Islet precursor cell (in vitro differentiated cells): ENCODE data around the gene SMKR1.
A peak's percentile ranks its signal among the peaks of the same experiment; 100 is the strongest.
"Not testable (repeated sequence)": the region's sequence is repeated elsewhere in the genome, so short reads cannot be mapped to it uniquely, and the experiment has no call there.

Experiments
- DNase-seq: peaks from one replicate; pipeline ENCODE4 v3.0.0-alpha.2; 2018

The SMKR1 gene

DNA sequence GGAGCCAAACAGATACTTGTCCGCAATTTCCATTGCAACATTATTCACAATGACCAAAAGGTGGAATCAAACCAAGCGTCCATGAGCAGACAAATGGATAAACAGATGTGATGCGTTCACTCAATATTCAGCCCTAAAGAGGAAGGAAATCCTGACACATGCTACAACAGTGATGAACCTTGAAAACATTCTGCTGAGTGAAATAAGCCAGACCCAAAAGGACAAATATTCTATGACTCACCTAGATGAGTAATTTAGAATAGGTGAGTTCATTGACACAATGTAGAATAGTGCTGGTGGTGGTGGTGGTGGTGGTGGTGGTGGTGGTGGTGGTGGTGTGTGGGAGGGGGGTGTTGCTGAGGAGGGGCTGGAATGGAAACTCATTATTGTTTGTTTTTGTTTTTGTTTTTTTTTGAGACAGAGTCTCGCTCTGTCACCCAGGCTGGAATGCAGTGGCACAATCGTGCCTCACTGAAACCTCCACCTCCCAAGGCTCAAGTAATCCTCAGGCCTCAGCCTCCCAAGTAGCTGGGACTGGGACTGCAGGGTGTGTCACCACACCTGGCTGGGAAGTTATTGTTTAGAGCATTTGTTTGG lies 28.6 kb downstream of the SMKR1 start:
- peak; percentile 67 for DNase-seq

DNA sequence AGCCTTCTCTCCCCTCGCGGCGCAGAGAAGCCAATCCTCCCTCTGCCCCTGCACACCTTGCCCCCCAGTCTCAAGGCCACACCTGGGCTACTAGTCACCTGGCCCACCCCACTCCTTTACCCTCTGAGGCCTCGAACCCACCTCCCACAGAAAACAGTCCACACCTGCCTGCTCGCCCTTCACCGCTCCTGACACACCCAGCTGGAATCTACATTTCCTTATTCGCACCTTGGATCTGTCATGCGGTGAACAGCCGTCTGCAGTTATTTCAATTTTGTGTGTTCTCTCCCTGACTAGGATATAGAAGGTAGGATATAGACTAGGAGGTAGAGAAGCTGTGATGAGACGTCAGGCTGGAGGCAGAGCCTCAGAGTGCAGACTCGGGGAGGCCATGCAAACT lies 29.4 kb downstream of the SMKR1 start:
- DNase-seq, result no peak

DNA sequence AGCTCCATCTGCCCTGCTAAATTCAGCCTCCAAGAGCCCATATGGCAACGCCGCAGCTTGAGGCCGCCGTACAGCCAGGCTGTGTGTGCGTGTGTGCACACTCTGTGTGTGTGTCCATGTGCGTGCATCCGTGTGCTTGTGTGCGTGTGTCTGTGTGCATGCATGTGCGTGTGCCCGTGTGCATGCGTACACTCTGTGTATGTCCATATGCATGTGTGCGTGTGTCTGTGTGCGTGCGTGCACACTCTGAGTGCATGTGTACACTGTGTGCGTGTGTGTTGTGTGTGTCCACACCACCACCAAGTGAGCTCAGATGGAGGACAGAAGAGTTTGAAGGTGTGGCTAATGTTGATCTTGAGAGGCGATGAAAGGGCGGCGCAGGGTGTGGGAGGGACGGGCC lies 30.0 kb downstream of the SMKR1 start:
- DNase-seq, result no peak

DNA sequence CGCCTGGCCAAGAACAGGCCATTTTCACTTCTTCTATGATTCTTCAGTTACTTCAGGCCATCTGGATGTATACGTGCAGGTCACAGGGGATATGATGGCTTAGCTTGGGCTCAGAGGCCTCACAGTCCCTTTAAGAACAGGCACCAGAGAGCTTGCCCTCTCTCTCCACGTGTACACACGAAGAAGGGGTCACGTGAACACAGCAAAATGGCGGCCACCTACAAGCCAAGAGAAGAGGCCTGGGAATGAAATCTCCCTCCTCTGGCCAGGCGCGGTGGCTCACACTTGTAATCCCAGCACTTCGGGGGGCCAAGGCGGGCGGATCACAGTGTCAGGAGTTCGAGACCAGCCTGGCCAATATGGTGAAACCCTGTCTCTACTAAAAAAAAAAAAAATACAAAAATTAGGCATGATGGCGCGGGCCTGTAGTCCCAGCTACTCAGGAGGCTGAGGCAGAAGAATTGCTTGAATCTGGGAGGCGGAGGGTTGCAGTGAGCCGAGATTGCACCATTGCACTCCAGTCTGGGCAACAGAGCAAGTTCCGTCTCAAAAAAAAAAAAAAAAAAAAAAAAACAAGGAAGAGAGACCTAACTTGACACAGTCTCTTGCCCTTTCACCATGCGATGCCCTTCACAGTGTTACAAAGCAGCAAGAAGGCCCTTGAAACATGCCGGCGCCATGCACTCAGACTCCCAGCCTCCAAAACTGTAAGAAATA lies 32.4 kb downstream of the SMKR1 start:
- DNase-seq, result not testable (repeated sequence)

DNA sequence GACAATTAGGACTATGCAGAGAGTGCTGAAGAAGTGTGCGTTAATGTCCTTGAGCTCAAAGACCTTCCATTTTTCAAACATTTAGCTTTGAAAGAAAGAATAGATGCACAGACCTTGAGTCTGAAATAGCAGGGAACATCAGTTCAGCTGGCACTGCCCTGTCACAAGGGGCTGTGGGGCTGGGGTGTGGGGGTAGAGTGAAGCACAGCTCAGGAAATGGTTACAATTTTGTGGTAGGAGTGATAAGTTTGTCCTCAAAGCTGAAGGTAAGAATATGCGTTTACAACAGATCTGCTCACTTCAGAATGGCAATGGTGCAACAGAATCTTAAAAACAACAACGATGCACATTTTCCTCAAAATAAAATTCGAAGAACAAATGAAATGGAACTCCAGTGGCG lies 33.6 kb downstream of the SMKR1 start:
- DNase-seq, result no peak

DNA sequence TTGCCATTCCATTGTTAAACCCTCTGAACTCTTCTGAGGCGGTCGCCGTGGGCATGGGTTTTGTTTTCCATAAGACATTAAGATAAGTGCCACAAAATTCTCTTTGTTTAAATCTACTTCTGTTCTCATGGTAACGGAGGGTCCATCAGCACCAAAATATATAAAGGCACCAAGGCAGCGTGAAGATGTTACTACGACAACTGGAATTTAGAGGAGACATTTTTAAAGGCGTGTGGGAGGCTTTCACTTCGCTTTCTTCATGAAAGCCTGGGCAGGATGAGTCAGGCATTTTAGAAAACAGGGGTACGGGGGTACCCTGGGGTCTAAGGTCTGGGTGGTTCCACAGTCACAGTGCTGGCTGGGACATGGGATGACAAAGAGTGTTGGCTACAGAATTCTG lies 34.0 kb downstream of the SMKR1 start:
- DNase-seq, result no peak

DNA sequence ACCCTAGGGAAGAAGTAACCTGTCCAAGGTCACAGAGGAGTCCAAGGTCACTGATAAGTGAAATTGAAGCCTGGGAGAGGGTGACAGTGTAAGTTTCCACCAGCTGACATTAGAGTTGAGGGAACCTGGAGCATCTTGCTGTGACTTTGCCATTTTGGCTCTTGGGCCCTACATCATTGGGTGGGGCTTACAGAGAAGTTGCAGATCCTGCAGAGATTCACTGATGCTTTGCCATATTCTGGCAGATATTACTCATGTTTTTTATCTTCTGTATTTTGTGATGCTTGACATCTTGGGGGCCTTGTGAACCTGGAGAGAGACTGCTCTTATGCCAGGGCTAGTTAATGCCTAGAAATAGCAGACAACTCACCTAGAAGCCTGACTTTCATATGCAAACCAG lies 36.5 kb downstream of the SMKR1 start:
- no peak for DNase-seq

DNA sequence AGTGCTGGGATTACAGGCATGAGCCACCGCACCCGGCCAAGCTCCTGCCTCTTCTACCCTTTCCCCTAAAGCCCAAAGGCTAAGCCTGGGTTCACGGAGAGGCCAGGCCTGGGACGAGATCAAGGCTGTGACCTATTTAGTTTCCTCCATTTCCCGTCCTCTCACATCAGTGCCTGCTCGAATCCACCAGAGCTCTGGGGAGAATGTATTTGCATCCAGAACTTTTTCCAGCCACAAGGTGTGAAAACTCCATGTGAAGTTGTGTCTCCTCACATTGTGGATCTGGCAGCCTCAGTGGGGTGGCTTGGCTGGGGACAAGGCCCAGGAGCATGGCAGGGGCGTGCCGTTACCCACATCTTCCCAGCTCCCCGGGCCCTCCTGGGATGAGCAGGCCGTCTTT lies 38.0 kb downstream of the SMKR1 start:
- DNase-seq, result no peak

DNA sequence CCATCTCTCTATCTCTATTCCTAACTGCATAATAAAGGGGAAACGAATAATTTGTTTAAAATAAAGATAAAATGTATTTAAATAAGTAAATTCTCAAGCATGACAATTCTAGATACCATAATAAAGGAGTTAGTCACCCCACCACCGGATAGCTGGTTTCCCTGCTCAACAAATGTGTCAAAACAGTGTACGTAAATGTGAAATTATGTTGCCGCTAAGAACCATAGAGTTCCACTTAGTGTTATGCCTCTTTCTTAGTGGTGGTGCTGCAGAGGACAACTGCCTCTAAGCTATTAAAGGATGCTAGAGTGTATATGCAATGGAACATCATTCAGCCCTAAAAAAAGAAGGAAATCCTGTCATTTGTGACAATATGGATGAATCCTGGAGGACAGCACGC lies 42.4 kb downstream of the SMKR1 start:
- DNase-seq, result no peak

DNA sequence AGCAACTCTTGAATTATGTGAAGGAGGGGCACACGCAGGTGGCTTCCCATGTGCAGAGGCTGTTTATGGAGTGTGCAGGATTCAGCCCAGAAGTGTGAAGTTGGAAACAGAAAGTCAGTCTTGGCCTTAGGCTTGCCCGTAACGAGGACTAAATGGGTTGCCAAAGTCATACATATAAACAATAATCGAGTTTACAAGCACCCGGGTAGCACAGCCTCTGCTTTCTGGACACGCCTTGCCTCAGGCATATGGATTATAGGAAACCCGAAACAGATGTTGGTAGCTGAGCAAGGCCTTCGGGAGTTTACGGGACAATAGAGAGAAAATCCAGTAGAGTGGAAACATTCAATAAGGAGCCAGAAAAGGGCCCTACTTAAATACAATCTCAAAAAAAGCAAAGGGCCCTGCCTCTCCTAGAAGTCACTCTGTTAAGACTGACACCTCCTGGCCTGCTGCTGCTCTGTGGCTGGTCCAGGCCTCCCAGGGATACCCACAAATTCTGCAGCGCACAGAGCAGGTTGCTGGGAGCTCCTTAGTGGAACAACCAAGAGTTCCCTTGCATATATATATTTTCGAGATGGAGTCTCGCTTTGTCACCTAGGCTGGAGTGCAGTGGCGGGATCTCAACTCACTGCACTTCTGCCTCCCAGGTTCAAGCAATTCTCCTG lies 48.5 kb downstream of the SMKR1 start:
- DNase-seq, result no peak

DNA sequence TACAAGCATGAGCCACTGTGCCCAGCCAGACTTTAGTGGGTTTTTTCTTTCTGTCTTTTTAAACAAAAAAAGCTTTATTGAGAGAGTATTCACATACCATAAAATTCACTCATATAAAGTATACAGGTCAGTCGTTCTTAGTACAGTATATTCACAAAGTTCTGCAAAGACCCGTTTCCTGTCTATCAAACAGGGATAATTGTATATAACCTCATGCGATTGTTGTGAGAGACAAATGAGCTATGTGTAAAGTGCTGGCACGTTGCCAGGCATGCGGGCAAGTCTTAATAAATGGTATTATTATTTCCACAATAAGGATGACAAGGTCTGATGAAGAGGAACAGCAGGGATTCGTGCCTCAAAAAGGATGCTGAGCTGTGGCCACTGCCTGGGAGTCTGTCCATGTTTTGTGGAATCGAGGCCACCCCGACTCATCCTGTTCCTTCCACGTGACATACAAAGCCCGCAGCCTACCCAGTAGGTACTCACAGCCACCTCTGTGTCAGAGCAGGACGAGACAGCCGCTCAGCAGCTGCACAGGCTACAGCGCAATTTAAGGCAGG lies 51.6 kb downstream of the SMKR1 start:
- no peak for DNase-seq

DNA sequence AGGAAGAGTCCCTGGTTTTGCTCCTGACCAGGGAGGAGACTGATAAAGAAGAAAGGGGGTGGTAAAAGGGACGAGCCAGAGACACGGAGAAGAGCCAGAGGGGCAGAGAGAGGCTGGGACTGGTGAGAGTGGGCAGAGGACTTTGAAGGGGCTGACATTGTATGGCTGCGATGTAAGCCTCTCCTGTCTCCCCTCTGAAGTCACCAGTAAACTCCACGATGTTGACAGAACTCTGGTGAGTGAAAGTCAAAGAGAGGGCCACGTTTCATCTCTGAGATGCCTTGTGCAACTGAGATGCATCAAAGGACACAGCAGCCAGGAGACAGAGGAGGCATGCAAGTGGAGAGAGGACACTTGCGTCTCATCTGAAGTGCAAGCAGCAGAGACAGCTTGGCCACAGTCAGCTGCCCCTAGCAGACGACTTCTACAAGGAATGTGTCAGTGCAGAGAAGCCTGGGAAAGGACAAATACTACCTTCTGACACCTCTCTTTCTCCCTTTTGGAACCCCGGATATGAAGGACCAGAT lies 54.3 kb downstream of the SMKR1 start:
- DNase-seq, result no peak

DNA sequence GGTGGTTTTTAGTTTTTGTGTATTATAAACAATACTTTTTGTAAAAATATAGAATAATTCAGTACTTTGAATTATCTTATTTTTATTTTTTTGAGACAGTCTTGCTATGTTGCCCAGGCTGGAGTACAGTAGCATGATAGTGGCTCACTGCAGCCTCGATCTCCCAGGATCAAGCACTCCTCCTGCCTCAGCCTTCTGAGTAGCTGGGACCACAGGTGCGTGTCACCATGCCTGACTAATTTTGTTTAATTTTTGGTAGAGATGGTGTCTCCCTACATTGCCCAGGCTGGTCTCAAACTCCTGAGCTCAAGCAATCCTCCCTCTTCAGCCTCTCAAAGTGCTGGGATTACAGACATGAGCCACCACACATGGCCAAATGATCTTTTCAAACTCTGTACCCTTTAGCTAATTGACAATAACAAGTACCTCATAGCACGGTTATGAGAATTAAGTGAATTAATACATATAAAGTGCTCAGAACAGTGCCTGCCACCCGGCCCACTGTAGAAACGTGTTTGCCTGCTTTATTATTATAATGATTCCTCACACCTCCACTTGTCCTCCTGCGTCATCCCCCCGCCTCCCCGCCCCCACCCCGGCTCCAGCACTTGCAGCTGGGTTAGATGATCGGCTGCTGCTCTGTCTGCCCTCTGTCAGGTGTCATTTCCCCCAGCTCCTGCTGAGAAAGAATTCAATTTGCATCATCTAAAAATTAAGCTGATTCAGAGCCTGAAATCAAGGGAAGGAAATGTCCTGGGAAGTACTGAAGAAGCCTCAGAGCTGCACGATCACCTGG lies 55.6 kb downstream of the SMKR1 start:
- no peak for DNase-seq

DNA sequence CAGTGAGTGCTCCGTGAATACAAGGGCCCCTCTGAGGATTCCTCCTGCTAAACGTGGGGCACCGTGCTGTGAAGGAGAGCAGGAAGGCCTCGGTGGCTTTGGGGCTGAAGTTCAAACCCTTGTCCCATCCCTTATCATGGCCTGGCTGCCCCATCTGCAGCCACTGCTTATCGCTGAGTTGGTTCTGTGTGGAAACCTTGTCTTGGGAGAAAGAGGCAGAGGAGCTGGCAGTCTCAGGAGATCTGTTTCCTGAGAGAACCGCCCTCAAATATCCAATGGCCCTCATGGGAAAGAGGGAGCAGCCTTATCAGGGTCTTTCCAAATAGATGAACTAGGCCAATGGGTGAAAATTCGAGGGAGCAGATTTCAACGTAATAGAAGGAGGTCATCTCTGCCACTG lies 57.2 kb downstream of the SMKR1 start:
- DNase-seq, result no peak

DNA sequence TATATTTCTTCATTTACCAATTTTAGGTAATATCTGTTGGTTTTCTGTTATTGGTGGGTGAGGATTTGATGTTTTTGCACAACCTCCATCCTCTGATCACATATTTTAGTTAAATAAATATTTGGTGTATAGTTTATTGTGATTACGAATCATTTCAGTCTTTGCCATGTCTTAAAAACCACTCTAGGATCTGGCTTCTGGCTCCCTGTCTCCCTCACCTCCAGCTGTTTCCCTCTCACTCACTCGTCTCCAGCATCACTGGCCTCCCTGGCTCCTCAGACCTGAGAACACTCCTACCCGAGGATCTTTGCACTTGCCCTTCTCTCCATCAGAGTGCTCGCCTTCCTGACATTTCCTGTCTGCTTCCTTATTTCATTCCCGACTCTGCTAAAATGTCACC lies 58.5 kb downstream of the SMKR1 start:
- no peak for DNase-seq

DNA sequence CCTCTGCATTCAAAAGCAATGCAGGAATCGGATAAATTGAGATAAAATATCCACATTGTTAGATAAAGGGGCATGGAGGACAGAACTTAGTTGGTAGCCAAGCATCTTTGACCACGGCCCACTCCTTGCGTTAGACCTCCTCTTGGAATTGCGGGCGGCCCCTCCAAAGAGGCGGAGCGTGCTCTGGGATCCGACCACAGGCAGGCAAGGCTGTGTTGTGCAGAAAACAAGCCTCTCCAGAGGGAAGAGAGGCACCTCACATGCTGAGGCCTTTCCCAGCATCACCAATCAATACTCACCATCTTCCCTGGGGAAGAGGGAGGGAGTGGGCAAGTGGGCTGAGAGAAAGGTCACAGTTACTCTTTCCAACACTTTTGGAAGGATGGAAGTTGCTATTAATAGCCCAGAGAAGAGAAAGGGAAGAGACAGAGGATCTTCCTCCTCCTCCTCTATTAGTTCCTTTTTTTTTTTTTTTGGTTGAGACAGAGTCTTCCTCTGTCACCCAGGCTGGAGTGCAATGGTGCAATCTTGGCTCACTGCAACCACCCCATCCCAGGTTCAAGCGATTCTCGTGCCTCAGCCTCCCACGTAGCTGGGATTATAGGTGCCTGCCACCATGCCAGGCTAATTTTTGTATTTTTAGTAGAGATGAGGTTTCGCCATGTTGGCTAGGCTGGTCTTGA lies 59.5 kb downstream of the SMKR1 start:
- DNase-seq, result no peak
